Glutamatergic neuron (in vitro differentiated cells): ENCODE results near the gene ZNF138. TPM values are rescaled to one million over a fixed set of nuclear protein-coding genes. Genes with fewer than 3 reads are reported as not detected.

Experiments
- DNase-seq: peaks from one replicate; pipeline ENCODE4 v3.0.0; 2022
- H3K27ac Mint-ChIP-seq: one replicate; pipeline ENCODE4 v1.8.0; 2020; ENCODE audit warnings: mild to moderate bottlenecking, mixed read lengths, inconsistent platforms; ENCODE audit not compliant: unreplicated experiment
- H3K27me3 Mint-ChIP-seq: one replicate; pipeline ENCODE4 v1.8.0; 2020; ENCODE audit warnings: mild to moderate bottlenecking, moderate library complexity, mixed read lengths, inconsistent platforms; ENCODE audit not compliant: unreplicated experiment
- H3K36me3 Mint-ChIP-seq: one replicate; pipeline ENCODE4 v1.8.0; 2020; ENCODE audit warnings: mild to moderate bottlenecking, mixed read lengths, inconsistent platforms; ENCODE audit not compliant: unreplicated experiment
- H3K4me1 Mint-ChIP-seq: one replicate; pipeline ENCODE4 v1.8.0; 2020; ENCODE audit warnings: mild to moderate bottlenecking, low read depth, mixed read lengths, inconsistent platforms; ENCODE audit not compliant: unreplicated experiment
- H3K4me3 Mint-ChIP-seq: one replicate; pipeline ENCODE4 v1.8.0; 2020; ENCODE audit warnings: mild to moderate bottlenecking, mixed read lengths, inconsistent platforms; ENCODE audit not compliant: unreplicated experiment
- H3K9me3 Mint-ChIP-seq: one replicate; pipeline ENCODE4 v1.8.0; 2020; ENCODE audit warnings: mild to moderate bottlenecking, moderate library complexity, mixed read lengths, inconsistent platforms; ENCODE audit not compliant: unreplicated experiment
- total RNA-seq: library from RNA; stranded (reverse); fragmentation: NEBNext Ultra II Directional; extraction: Animal tissue kit (Norgen Biotek cat#: 25700); gene quantifications from one replicate; pipeline ENCODE4 v1.2.1, GENCODE V29; 2021; ENCODE audit not compliant: unreplicated experiment
- TF ChIP-seq, protein P1 (sequence below): fragments of 200-600 bp; sonication (generic); IDR thresholded peaks from one replicate; pipeline ENCODE4 v1.5.0; 2021; ENCODE audit not compliant: partially characterized antibody, unreplicated experiment

The ZNF138 gene
- total RNA-seq, 1 donor from 2014 or later = 31.7 TPM

DNA sequence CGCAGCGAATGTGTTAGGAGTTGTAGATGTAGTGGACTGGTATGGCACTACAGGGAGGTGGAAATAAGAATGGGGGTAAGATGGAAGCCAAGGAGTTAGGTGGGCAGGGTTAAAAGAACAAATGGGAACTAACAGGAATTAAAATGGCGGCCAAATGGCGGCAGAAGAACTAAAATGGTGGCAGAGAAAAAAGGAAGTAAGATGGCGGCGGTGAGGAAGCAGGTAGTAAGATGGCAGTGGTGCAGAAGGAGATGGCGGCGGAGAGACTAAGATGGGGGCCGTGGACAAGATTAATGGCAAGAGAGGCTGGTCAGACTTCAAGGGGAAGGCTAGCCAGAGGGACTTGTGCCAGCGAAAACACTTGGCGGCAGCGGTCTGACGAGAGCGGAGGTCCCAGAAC is 44.5 kb downstream of the ZNF138 start:
- TF ChIP-seq, protein P1, sequence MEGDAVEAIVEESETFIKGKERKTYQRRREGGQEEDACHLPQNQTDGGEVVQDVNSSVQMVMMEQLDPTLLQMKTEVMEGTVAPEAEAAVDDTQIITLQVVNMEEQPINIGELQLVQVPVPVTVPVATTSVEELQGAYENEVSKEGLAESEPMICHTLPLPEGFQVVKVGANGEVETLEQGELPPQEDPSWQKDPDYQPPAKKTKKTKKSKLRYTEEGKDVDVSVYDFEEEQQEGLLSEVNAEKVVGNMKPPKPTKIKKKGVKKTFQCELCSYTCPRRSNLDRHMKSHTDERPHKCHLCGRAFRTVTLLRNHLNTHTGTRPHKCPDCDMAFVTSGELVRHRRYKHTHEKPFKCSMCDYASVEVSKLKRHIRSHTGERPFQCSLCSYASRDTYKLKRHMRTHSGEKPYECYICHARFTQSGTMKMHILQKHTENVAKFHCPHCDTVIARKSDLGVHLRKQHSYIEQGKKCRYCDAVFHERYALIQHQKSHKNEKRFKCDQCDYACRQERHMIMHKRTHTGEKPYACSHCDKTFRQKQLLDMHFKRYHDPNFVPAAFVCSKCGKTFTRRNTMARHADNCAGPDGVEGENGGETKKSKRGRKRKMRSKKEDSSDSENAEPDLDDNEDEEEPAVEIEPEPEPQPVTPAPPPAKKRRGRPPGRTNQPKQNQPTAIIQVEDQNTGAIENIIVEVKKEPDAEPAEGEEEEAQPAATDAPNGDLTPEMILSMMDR = no peak
- peaks cover 9% of the 10 kb centered on the region for H3K9me3 Mint-ChIP-seq
- H3K36me3 Mint-ChIP-seq = peaks cover 30% of the 10 kb centered on the region
- DNase-seq = no peak
- peaks cover 2% of the 10 kb centered on the region for H3K27me3 Mint-ChIP-seq
- no peak overlapping the region for H3K27ac Mint-ChIP-seq
- H3K4me1 Mint-ChIP-seq = no peaks in the 10 kb centered on the region
- no peak overlapping the region for H3K4me3 Mint-ChIP-seq

DNA sequence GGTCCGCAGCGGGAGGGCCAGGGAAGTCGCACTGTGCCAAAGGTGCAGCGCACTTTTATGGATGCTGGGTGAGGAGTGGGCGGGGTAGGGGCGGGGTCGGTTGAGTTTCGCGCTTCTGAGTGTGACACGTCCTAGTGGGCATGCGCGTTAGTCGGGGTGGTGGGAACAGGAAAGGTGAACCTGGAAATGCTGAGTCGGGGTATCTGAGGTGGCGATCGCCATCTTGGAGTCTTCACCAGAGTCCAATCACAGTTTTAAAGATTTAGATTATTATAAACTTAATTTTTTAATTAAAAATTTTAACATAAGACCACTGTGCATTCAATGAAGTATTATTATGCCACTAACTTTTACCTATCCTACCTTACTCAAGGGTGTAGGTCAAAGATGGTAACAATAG is 45.7 kb downstream of the ZNF138 start:
- Mint-ChIP-seq H3K9me3 (peaks cover 9% of the 10 kb centered on the region), H3K4me3 (no peak overlapping the region), H3K27me3 (peaks cover 4% of the 10 kb centered on the region), H3K27ac (no peak overlapping the region), H3K36me3 (peaks cover 21% of the 10 kb centered on the region), H3K4me1 (no peaks in the 10 kb centered on the region)
- TF ChIP-seq, protein P1 = no peak
- no peak for DNase-seq

DNA sequence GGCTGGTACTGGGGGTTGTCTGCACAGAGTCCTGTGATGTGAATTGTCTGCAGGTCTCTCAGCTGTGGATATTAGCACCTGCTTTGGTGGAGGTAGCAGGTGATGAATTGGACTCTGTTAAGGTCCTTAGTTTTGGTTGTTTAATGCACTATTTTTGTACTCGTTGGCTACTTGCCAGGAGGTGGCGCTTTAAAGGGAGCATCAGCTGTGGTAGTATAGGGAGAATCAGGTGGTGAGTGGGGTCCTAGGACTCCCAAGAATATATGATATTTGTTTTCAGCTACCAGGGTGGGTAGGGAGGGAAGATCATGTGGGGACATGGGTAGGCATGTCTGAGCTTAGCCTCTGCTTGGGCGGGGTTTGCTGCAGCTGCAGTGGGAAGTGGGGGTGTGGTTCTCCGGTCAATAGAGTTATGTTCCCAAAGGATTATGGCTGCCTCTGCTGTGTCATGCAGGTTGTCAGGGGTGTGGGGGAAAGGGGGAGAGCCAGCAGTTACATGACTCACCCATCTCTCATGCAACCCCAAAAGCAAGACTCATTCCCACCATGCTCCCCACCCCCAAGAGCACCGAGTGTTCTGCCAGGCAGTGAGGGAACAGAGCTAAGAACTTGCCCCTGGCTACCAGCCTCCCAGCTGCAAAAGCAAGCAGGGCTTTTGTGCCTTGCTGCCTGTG is 55.2 kb downstream of the ZNF138 start:
- Mint-ChIP-seq H3K27me3 (no peaks in the 10 kb centered on the region), H3K36me3 (no peaks in the 10 kb centered on the region), H3K4me1 (peaks cover 3% of the 10 kb centered on the region), H3K9me3 (no peaks in the 10 kb centered on the region), H3K4me3 (no peak overlapping the region), H3K27ac (no peak overlapping the region)
- no peak for DNase-seq
- TF ChIP-seq, protein P1 = no peak

DNA sequence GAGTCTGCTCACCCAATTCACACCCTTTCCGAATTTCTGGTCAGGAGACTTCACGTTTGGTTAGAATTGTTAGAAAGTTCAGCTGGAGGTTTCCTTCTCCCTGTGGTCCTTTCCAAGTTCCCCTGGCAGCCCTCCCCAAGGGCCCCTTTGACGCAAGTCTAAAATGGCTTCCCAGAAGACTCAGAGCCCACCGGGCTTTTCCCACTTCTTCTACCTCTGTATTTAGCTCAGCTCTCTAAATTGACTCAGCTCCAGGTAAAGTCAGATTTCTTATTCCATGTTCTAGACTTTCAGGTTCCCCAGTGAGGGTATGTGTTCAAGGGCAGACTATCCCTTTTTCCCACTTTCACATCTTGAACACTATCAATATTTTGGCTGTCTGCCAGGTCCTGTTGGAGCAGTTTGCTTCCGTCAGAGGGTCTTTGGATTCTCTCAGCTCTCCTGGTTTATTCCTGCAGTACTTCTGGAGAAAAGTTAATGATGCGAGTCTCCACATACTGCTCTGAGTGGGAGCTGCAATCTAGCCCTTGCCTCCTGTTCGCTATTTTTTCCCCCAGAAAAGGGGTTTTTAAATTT is 55.8 kb downstream of the ZNF138 start:
- no peak for DNase-seq
- no peaks in the 10 kb centered on the region for H3K27me3 Mint-ChIP-seq
- no peaks in the 10 kb centered on the region for H3K9me3 Mint-ChIP-seq
- H3K4me3 Mint-ChIP-seq = no peak overlapping the region
- TF ChIP-seq, protein P1 = no peak
- peaks cover 3% of the 10 kb centered on the region for H3K4me1 Mint-ChIP-seq
- no peaks in the 10 kb centered on the region for H3K36me3 Mint-ChIP-seq
- no peak overlapping the region for H3K27ac Mint-ChIP-seq

DNA sequence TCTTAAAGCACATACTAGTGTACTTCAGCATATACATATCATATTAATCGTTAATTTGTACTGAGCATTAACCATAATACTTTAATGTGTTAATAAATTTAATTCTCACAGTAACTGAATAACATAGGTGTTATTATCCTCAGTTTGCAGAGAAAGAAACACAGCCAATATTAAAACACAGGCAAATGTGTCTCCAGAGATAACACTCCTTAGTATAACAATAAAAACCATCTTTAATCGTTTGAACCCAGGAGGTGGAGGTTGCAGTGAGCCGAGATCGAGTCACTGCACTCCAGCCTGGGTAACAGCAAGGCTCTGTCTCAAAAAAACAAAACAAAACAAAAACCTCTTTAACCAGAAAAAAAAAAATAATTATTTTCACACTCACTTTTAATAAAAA is 59.5 kb downstream of the ZNF138 start:
- TF ChIP-seq, protein P1 = no peak
- H3K36me3 Mint-ChIP-seq = no peaks in the 10 kb centered on the region
- no peaks in the 10 kb centered on the region for H3K27me3 Mint-ChIP-seq
- no peak for DNase-seq
- no peaks in the 10 kb centered on the region for H3K9me3 Mint-ChIP-seq
- peaks cover 3% of the 10 kb centered on the region for H3K4me1 Mint-ChIP-seq
- no peak overlapping the region for H3K4me3 Mint-ChIP-seq
- no peak overlapping the region for H3K27ac Mint-ChIP-seq
